GM21825 (cell line): Measurements from ENCODE around the gene PRXL2B.
"Not testable (repeated sequence)": the region's sequence is repeated elsewhere in the genome, so short reads cannot be mapped to it uniquely, and the experiment has no call there.

Experiments
- ATAC-seq: cut with Tn5 transposase; IDR thresholded peaks from one replicate; pipeline ENCODE4 v1.9.1; 2021; ENCODE audit warnings: mild to moderate bottlenecking, moderate library complexity; ENCODE audit not compliant: unreplicated experiment

Gene PRXL2B

GRCh38 chr1:2550309-2550861, 36.2 kb upstream of the PRXL2B start:
- ATAC-seq, result not testable (repeated sequence)

GRCh38 chr1:2551544-2551943, 35.0 kb upstream of the PRXL2B start:
- not testable (repeated sequence) for ATAC-seq

- no peak for ATAC-seq
These were observed 34.4 kb upstream of the PRXL2B start for GRCh38 chr1:2552189-2552588.

GRCh38 chr1:2553076-2553475, 33.5 kb upstream of the PRXL2B start:
- ATAC-seq, result not testable (repeated sequence)

GRCh38 chr1:2553871-2554620, 32.5 kb upstream of the PRXL2B start:
- no peak for ATAC-seq

GRCh38 chr1:2554621-2555387, 31.8 kb upstream of the PRXL2B start:
- peak; percentile 11 for ATAC-seq

- peak; percentile 35 for ATAC-seq
These were observed 30.8 kb upstream of the PRXL2B start for GRCh38 chr1:2555634-2556276.

- ATAC-seq, result peak; percentile 16
These were observed 30.3 kb upstream of the PRXL2B start, which contains the start of gene TNFRSF14 for GRCh38 chr1:2556277-2556677. TNFRSF14 (plus strand) TSS chr1:2556371; CDS start chr1:2556665, 294 bp downstream.

- no peak for ATAC-seq
These were observed 29.7 kb upstream of the PRXL2B start for GRCh38 chr1:2556678-2557481.

GRCh38 chr1:2557482-2558400, 28.8 kb upstream of the PRXL2B start:
- ATAC-seq, result no peak

GRCh38 chr1:2558420-2558819, 28.2 kb upstream of the PRXL2B start:
- no peak for ATAC-seq

GRCh38 chr1:2558861-2559260, 27.7 kb upstream of the PRXL2B start:
- ATAC-seq, result no peak

- ATAC-seq, result no peak
These were observed 26.9 kb upstream of the PRXL2B start for GRCh38 chr1:2559509-2560298.

- ATAC-seq, result no peak
These were observed 26.1 kb upstream of the PRXL2B start for GRCh38 chr1:2560299-2561073.

GRCh38 chr1:2561446-2561845, 25.1 kb upstream of the PRXL2B start:
- no peak for ATAC-seq

- no peak for ATAC-seq
These were observed 24.4 kb upstream of the PRXL2B start for GRCh38 chr1:2561898-2562895.

- ATAC-seq, result no peak
These were observed 23.4 kb upstream of the PRXL2B start for GRCh38 chr1:2563205-2563604.
